Caco-2 (cell line): ENCODE results near the gene ANKRD66. TPM values are rescaled to one million over a fixed set of nuclear protein-coding genes. Genes with fewer than 3 reads are reported as not detected.

ENCODE experiments used
- BruUV-seq: library from RNA; stranded (reverse); fragments of 400-500 nt; replicated peaks from 2 replicates; lab custom pipeline; 2021; lab: Mats Ljungman, UMichigan
- CTCF ChIA-PET: fragments of 300-600 bp; sonication (Branson Sonifier 250); formaldehyde crosslinking; loops from one replicate; lab custom pipeline; 2022; ENCODE audit warnings: antibody characterized with exemption; lab: Charles Lee
- POLR2A ChIA-PET: fragments of 300-600 bp; sonication (Branson Sonifier 250); formaldehyde crosslinking; loops from one replicate; lab custom pipeline; 2022; ENCODE audit warnings: antibody characterized with exemption; lab: Charles Lee
- DNase-seq, 2 experiments: peaks; one replicate each; pipeline versions ENCODE4 v3.0.0 to v3.0.0-alpha.2; 2020 to 2022
- H3K27me3 ChIP-seq: replicated peaks from 2 replicates; pipeline ENCODE4 v1.6.0; 2011; ENCODE audit warnings: low read length; ENCODE audit not compliant: control insufficient read depth, insufficient read depth
- H3K36me3 ChIP-seq: 2 replicates; pipeline ENCODE4 v1.5.1; 2011; ENCODE audit warnings: low read length; ENCODE audit not compliant: control insufficient read depth, insufficient read depth
- H3K4me1 ChIP-seq: fragments of 250-450 bp; sonication (Bioruptor Pico); 2 replicates; pipeline ENCODE4 v1.5.1; 2020; ENCODE audit warnings: mild to moderate bottlenecking
- H3K4me3 ChIP-seq: 2 replicates; pipeline ENCODE4 v1.5.1; 2011; ENCODE audit warnings: low read depth, mild to moderate bottlenecking, control low read depth, low read length
- H3K9me3 ChIP-seq: fragments of 250-450 bp; sonication (Bioruptor Pico); 2 replicates; pipeline ENCODE4 v1.5.1; 2020; ENCODE audit warnings: mild to moderate bottlenecking, moderate library complexity
- H3K27ac Mint-ChIP-seq: one replicate; pipeline ENCODE4 v1.8.0; 2022; ENCODE audit warnings: mixed read lengths; ENCODE audit not compliant: unreplicated experiment
- H3K27me3 Mint-ChIP-seq: one replicate; pipeline ENCODE4 v1.8.0; 2022; ENCODE audit warnings: mixed read lengths; ENCODE audit not compliant: insufficient read depth, unreplicated experiment
- H3K36me3 Mint-ChIP-seq: one replicate; pipeline ENCODE4 v1.8.0; 2022; ENCODE audit warnings: mild to moderate bottlenecking, mixed read lengths; ENCODE audit not compliant: insufficient read depth, unreplicated experiment
- H3K4me1 Mint-ChIP-seq: one replicate; pipeline ENCODE4 v1.8.0; 2022; ENCODE audit warnings: low read depth, mixed read lengths; ENCODE audit not compliant: unreplicated experiment
- H3K4me3 Mint-ChIP-seq: one replicate; pipeline ENCODE4 v1.8.0; 2022; ENCODE audit warnings: mild to moderate bottlenecking, moderate library complexity, mixed read lengths; ENCODE audit not compliant: unreplicated experiment
- H3K9me3 Mint-ChIP-seq: one replicate; pipeline ENCODE4 v1.8.0; 2022; ENCODE audit warnings: mixed read lengths; ENCODE audit not compliant: unreplicated experiment
- CTCF ChIP-seq, 2 experiments: fragments of 200-600 bp in 1 of 2; IDR thresholded peaks; 1 replicate in 1 of 2; 2 replicates in 1 of 2; pipeline versions ENCODE4 v1.5.1 to v1.8.0; 2011 to 2022; ENCODE audit warnings: antibody characterized with exemption in 1 of 2, control low read depth in 1 of 2, inconsistent platforms in 1 of 2, low read depth in 1 of 2, low read length in 1 of 2, mild to moderate bottlenecking in 1 of 2, moderate library complexity in 1 of 2; ENCODE audit not compliant: insufficient read depth in 1 of 2, severe bottlenecking in 1 of 2, unreplicated experiment in 1 of 2
- intact Hi-C: fragments of 100-400 bp; cut with micrococcal nuclease; formaldehyde crosslinking; loops from one replicate; pipeline ENCODE4 v1.10.0; 2022; ENCODE audit not compliant: unreplicated experiment
- total RNA-seq: library from RNA; stranded (reverse); gene quantifications from 2 replicates; pipeline ENCODE4 v1.2.3, GENCODE V29; 2022

Gene ANKRD66
- total RNA-seq, 1 experiment from 2014 or later: not detected

- Histone ChIP-seq H3K9me3 (no peaks in the 10 kb centered on the region), H3K27me3 (peaks cover 1% of the 10 kb centered on the region; the same call in 1 of the 2 replicates), H3K4me3 (no peak overlapping the region), H3K4me1 (0 out of 2 replicates have a peak, but pooled peaks cover 4% of the 10 kb centered on the region), H3K36me3 (no peaks in the 10 kb centered on the region)
- ChIA-PET POLR2A (no interaction called here), CTCF (no interaction called here)
- no peak for DNase-seq
- H3K9me3 Mint-ChIP-seq: no peaks in the 10 kb centered on the region
- H3K4me3 Mint-ChIP-seq: no peak overlapping the region
- H3K4me1 Mint-ChIP-seq: peaks cover 7% of the 10 kb centered on the region
- intact Hi-C loops: no loop called here
- no peaks in the 10 kb centered on the region for H3K36me3 Mint-ChIP-seq
- H3K27me3 Mint-ChIP-seq: peaks cover 10% of the 10 kb centered on the region
- TF ChIP-seq CTCF (IDR thresholded peaks at IDR 0.05; ENCODE audit: insufficient read depth in 1 of 2, low read depth in 1 of 2, low read length in 1 of 2, severe bottlenecking in 1 of 2, unreplicated experiment in 1 of 2): no peak
- no peak overlapping the region for H3K27ac Mint-ChIP-seq
- BruUV-seq: no TSS peak
Observed at GRCh38 chr6:46730921-46731461, 15.7 kb upstream of the ANKRD66 start.

- H3K4me1 Mint-ChIP-seq: peaks cover 7% of the 10 kb centered on the region
- Histone ChIP-seq H3K36me3 (no peaks in the 10 kb centered on the region), H3K9me3 (no peaks in the 10 kb centered on the region), H3K4me3 (no peak overlapping the region), H3K4me1 (0 out of 2 replicates have a peak, but pooled peaks cover 4% of the 10 kb centered on the region), H3K27me3 (peaks cover 1% of the 10 kb centered on the region; the same call in 1 of the 2 replicates)
- H3K36me3 Mint-ChIP-seq: no peaks in the 10 kb centered on the region
- no TSS peak for BruUV-seq
- no peaks in the 10 kb centered on the region for H3K9me3 Mint-ChIP-seq
- H3K27ac Mint-ChIP-seq: no peak overlapping the region
- ChIA-PET POLR2A (no interaction called here), CTCF (interaction anchor here (0.7 kb wide), 1 partner anchor 76 kb away, joined by 3 read pairs; no protein-coding TSS in a partner anchor)
- DNase-seq: no peak
- no peak for TF ChIP-seq CTCF (IDR thresholded peaks at IDR 0.05; ENCODE audit: insufficient read depth in 1 of 2, low read depth in 1 of 2, low read length in 1 of 2, severe bottlenecking in 1 of 2, unreplicated experiment in 1 of 2)
- intact Hi-C loops: no loop called here
- H3K27me3 Mint-ChIP-seq: peaks cover 12% of the 10 kb centered on the region
- H3K4me3 Mint-ChIP-seq: peak overlapping the region; percentile 47
Observed at GRCh38 chr6:46733341-46733801, 13.4 kb upstream of the ANKRD66 start.

- Histone ChIP-seq H3K4me1 (0 out of 2 replicates have a peak, but pooled peaks cover 4% of the 10 kb centered on the region), H3K9me3 (no peaks in the 10 kb centered on the region), H3K27me3 (peaks cover 1% of the 10 kb centered on the region; the same call in 1 of the 2 replicates), H3K4me3 (peak within 1 kb of the TSS; percentile 38), H3K36me3 (no peaks in the 10 kb centered on the region)
- Mint-ChIP-seq H3K4me1 (peaks cover 7% of the 10 kb centered on the region), H3K36me3 (no peaks in the 10 kb centered on the region), H3K9me3 (no peaks in the 10 kb centered on the region), H3K4me3 (peak within 1 kb of the TSS; percentile 66), H3K27me3 (peaks cover 14% of the 10 kb centered on the region), H3K27ac (peak within 1 kb of the TSS; percentile 2)
- peak; percentile 24 to 39 for DNase-seq
- BruUV-seq: no TSS peak
- TF ChIP-seq CTCF (IDR thresholded peaks at IDR 0.05; ENCODE audit: insufficient read depth in 1 of 2, low read depth in 1 of 2, low read length in 1 of 2, severe bottlenecking in 1 of 2, unreplicated experiment in 1 of 2): no peak
- ChIA-PET CTCF (no interaction called here), POLR2A (no interaction called here)
- intact Hi-C loops: loop anchor here (1.0 kb wide), 1 partner anchor 46 kb away; no protein-coding TSS in a partner anchor
Observed at GRCh38 chr6:46734867-46735719, 11.6 kb upstream of the ANKRD66 start, which contains the start of gene PLA2G7. PLA2G7 (minus strand) TSS chr6:46735375; CDS start chr6:46722891, 12,484 bp downstream.
